HL-60 (cell line): ENCODE data around the gene MYOZ2.

ENCODE experiments used
- GABPA ChIP-seq: IDR thresholded peaks from 2 replicates; pipeline ENCODE4 v1.6.1; 2012; ENCODE audit warnings: low read depth
- POLR2AphosphoS5 ChIP-seq: IDR thresholded peaks from 2 replicates; pipeline ENCODE4 v1.6.1; 2012; ENCODE audit warnings: low read depth
- TF ChIP-seq, protein P1 (sequence below): IDR thresholded peaks from one replicate; pipeline ENCODE4 v1.5.1; 2011; ENCODE audit warnings: low read length, control low read depth, inconsistent platforms; ENCODE audit not compliant: insufficient read depth

DNA sequence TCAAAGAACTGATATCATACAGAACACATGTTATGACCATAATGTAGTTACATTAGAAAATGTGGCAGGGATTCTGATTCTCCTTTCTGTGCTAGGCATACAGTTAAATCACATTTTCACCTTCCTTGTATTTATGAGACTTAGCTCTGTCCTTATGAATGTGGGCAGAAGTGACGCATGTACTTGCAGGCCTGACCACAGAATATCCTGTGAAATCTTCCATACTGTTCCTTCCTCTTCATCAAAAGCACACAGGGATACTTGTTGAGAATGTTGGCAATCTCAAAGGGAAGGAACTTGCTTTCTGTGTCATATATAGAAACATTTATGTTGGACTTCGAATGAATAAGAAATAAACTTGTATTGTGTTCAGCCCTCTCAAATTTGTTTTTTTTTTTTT lies 17.2 kb upstream of the MYOZ2 start:
- no peak for TF ChIP-seq GABPA
- TF ChIP-seq, protein P1, sequence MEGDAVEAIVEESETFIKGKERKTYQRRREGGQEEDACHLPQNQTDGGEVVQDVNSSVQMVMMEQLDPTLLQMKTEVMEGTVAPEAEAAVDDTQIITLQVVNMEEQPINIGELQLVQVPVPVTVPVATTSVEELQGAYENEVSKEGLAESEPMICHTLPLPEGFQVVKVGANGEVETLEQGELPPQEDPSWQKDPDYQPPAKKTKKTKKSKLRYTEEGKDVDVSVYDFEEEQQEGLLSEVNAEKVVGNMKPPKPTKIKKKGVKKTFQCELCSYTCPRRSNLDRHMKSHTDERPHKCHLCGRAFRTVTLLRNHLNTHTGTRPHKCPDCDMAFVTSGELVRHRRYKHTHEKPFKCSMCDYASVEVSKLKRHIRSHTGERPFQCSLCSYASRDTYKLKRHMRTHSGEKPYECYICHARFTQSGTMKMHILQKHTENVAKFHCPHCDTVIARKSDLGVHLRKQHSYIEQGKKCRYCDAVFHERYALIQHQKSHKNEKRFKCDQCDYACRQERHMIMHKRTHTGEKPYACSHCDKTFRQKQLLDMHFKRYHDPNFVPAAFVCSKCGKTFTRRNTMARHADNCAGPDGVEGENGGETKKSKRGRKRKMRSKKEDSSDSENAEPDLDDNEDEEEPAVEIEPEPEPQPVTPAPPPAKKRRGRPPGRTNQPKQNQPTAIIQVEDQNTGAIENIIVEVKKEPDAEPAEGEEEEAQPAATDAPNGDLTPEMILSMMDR, result no peak
- no peak for TF ChIP-seq POLR2AphosphoS5
